ENCODE data around the gene TET1. TPM values are rescaled to one million over a fixed set of nuclear protein-coding genes. Genes with fewer than 3 reads are reported as not detected.
A peak's percentile ranks its signal among the peaks of the same experiment; 100 is the strongest.
"Not testable (repeated sequence)": the region's sequence is repeated elsewhere in the genome, so short reads cannot be mapped to it uniquely, and the experiment has no call there.

The TET1 gene
- total RNA-seq, 4 donors from 2014 or later, result 7.5 to 12.9 (median 10.9) TPM

DNA sequence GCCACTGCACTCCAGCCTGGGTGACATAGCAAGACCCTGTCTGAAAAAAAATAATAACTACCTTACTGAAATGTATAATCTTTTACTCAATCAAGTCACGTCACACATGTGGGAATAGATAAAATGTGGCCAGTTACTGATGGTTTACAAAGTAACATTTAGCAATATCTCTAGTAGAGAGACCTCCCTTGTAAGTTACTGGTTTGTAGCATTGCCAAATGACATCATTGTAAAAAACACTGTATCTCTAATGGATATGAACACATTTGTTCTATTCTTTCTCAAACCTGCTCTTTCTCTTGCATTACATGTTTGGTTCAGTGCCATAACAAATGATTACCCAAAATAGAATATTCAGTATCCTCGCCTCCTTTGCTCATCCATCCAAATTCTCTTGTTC is 18.8 kb downstream of the TET1 start:
- H3K9me3 ChIP-seq, result no peaks in the 10 kb centered on the region
- H3K36me3 ChIP-seq, result peaks cover 0 to under 1% (median 0%) of the 10 kb centered on the region in 3 donors
- DNase-seq (ENCODE audit: low spot score in 2 of 2), result no peak
- H3K27ac ChIP-seq, result peak overlapping the region in 1 of 4 donors; percentile 50
- H3K27me3 ChIP-seq, result no peaks in the 10 kb centered on the region
- peaks cover 0 to 20% (median 5%) of the 10 kb centered on the region in 4 donors for H3K4me1 ChIP-seq
- no peak for TF ChIP-seq POLR2A (IDR thresholded peaks at IDR 0.05)
- TF ChIP-seq, protein P1, sequence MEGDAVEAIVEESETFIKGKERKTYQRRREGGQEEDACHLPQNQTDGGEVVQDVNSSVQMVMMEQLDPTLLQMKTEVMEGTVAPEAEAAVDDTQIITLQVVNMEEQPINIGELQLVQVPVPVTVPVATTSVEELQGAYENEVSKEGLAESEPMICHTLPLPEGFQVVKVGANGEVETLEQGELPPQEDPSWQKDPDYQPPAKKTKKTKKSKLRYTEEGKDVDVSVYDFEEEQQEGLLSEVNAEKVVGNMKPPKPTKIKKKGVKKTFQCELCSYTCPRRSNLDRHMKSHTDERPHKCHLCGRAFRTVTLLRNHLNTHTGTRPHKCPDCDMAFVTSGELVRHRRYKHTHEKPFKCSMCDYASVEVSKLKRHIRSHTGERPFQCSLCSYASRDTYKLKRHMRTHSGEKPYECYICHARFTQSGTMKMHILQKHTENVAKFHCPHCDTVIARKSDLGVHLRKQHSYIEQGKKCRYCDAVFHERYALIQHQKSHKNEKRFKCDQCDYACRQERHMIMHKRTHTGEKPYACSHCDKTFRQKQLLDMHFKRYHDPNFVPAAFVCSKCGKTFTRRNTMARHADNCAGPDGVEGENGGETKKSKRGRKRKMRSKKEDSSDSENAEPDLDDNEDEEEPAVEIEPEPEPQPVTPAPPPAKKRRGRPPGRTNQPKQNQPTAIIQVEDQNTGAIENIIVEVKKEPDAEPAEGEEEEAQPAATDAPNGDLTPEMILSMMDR (IDR thresholded peaks at IDR 0.05), result no peak
- TF ChIP-seq EP300 (IDR thresholded peaks at IDR 0.05), result no peak
- H3K4me3 ChIP-seq, result no peak overlapping the region
- WGBS, 2 donors, result 55 to 56% methylated on average over 2 of the region's 2 CpGs

DNA sequence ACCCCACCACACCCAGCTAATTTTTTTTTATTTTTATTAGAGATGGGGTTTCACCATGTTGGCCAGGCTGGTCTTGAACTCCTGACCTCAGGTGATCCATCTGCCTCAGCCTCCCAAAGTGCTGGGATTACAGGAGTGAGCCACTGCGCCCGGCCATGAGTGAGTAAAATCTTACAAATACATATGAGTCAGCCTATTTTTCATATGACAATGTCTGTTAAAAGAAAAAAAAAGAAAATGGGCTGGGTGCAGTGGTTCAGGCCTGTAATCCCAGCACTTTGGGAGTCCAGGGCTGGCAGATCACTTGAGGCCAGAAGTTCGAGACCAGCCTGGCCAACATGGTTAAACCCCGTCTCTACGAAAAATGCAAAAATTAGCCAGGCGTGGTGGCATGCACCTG is 24.1 kb downstream of the TET1 start:
- WGBS, 2 donors, result 96 to 97% methylated on average over 6 of the region's 6 CpGs
- not testable (repeated sequence) for DNase-seq (ENCODE audit: low spot score in 2 of 2)

DNA sequence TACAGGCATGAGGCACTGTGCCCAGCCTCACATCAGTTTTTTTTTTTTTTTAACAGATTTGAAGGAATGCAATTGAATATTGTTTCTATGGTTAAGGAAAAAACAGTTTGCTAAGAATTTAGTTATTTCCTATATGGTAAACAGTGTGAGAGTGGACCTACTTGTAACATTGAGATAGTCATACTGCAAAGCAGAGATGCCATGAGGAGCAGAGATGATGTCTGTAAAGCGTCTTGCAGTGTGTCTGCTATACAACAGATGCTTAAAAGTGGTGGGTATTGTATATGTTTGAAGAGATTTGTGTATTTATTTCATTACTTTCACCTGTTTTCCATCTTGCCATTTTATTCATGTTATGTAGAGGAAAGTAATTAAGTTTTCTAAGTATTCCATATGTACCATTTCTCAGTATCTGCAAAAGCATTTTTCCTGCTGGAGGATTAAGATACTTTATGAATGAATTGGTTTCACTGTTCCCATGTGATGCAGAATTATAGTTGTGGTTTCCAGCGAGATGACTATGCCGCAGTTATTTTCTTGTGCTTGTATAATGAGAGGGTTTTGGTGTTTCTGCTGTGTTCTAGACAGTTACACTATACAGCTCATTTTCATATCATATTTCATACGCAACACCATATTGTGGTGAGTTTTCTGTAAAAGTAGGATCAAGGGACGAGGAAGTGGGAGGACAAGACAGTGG is 26.6 kb downstream of the TET1 start:
- Histone ChIP-seq H3K4me1 (peaks cover 0 to 8% (median 0%) of the 10 kb centered on the region in 4 donors), H3K27ac (no peak overlapping the region), H3K4me3 (no peak overlapping the region), H3K9me3 (no peaks in the 10 kb centered on the region), H3K27me3 (no peaks in the 10 kb centered on the region), H3K36me3 (no peaks in the 10 kb centered on the region)
- no peak for DNase-seq (ENCODE audit: low spot score in 2 of 2)
- WGBS, 2 donors, result 56 to 59% methylated on average over 5 of the region's 5 CpGs
- TF ChIP-seq, protein P1 (IDR thresholded peaks at IDR 0.05), result no peak

More for the DNA sequence above, 24.1 kb downstream of the TET1 start:
- H3K4me3 ChIP-seq, H3K27me3 ChIP-seq, H3K9me3 ChIP-seq, H3K36me3 ChIP-seq, H3K27ac ChIP-seq: not testable (repeated sequence)
- H3K4me1 ChIP-seq, result peaks cover 0 to 14% (median 4%) of the 10 kb centered on the region in 4 donors

DNA sequence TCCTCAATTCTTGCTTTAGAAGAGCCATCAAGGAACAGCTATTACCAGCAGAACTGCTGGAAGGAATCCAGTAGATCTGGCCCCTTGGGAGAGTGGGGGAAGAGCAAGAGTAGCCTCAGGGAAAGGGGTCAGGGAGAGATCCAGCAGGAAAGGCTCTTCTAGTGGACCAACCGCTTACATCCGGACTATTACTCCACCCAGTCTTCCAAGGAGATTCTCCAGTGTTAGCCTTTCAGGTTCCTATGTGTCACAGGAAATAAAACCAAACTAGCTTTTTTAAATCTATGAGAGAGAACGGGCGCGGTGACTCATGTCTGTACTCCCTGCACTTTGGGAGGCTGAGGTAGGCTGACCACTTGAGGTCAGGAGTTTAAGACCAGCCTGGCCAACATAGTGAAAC is 34.3 kb downstream of the TET1 start:
- H3K4me1 ChIP-seq, result peaks cover 0 to 8% (median 3%) of the 10 kb centered on the region in 4 donors

DNA sequence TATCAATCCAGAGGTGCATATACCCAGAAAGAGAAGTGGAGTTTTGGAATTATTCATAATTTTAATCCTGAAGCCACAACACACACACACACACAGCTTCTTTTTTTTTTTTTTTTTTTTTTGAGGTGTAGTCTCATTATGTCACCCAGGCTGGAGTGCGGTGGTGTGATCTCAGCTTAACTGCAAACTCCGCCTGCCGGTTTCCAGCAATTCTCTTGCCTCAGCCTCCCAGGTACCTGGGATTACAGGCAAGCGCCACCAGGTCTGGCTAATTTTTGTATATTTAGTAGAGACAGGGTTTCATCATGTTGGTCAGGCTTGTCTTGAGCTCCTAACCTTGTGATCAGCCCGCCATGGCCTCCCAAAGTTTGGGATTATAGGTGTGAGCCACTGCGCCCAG is 35.4 kb downstream of the TET1 start:
- no peak for TF ChIP-seq EP300 (IDR thresholded peaks at IDR 0.05)
- TF ChIP-seq, protein P1 (IDR thresholded peaks at IDR 0.05), result no peak
- TF ChIP-seq POLR2A (IDR thresholded peaks at IDR 0.05), result no peak
- 94 to 97% methylated on average over 6 of the region's 6 CpGs for WGBS, 2 donors
- Histone ChIP-seq H3K4me1 (peaks cover 0 to 19% (median 6%) of the 10 kb centered on the region in 4 donors), H3K9me3 (no peaks in the 10 kb centered on the region), H3K27ac (no peak overlapping the region), H3K27me3 (no peaks in the 10 kb centered on the region), H3K36me3 (no peaks in the 10 kb centered on the region), H3K4me3 (no peak overlapping the region)
- DNase-seq (ENCODE audit: low spot score in 2 of 2), result no peak

More for the DNA sequence above, 34.3 kb downstream of the TET1 start:
- H3K27me3 ChIP-seq, result no peaks in the 10 kb centered on the region
- no peaks in the 10 kb centered on the region for H3K36me3 ChIP-seq
- TF ChIP-seq EP300 (IDR thresholded peaks at IDR 0.05) (no peak), POLR2A (IDR thresholded peaks at IDR 0.05) (no peak)
- TF ChIP-seq, protein P1 (IDR thresholded peaks at IDR 0.05), result no peak
- H3K9me3 ChIP-seq, result no peaks in the 10 kb centered on the region
- no peak overlapping the region for H3K4me3 ChIP-seq
- DNase-seq (ENCODE audit: low spot score in 2 of 2), result no peak
- H3K27ac ChIP-seq, result peak overlapping the region in 1 of 4 donors; percentile 54
- WGBS, 2 donors, result 65 to 74% methylated on average over 5 of the region's 5 CpGs
